Epithelial cell of esophagus (primary cell): ENCODE data around the gene SPTB.

Source experiments
- DNase-seq: peaks from one replicate; pipeline ENCODE4 v3.0.0; 2010; ENCODE audit warnings: low read depth
- H3K4me3 ChIP-seq: 2 replicates; pipeline ENCODE4 v1.5.1; 2011; ENCODE audit warnings: mild to moderate bottlenecking, low read length, control low read depth
- TF ChIP-seq, protein P1 (sequence below): IDR thresholded peaks from 2 replicates; pipeline ENCODE4 v1.5.1; 2011; ENCODE audit warnings: low read depth, mild to moderate bottlenecking, low read length, control low read depth, inconsistent platforms; ENCODE audit not compliant: insufficient read depth; ENCODE audit errors: missing control alignments

The SPTB gene

GRCh38 chr14:64910847-64911495 is 31.3 kb upstream of the SPTB start:
- TF ChIP-seq, protein P1, sequence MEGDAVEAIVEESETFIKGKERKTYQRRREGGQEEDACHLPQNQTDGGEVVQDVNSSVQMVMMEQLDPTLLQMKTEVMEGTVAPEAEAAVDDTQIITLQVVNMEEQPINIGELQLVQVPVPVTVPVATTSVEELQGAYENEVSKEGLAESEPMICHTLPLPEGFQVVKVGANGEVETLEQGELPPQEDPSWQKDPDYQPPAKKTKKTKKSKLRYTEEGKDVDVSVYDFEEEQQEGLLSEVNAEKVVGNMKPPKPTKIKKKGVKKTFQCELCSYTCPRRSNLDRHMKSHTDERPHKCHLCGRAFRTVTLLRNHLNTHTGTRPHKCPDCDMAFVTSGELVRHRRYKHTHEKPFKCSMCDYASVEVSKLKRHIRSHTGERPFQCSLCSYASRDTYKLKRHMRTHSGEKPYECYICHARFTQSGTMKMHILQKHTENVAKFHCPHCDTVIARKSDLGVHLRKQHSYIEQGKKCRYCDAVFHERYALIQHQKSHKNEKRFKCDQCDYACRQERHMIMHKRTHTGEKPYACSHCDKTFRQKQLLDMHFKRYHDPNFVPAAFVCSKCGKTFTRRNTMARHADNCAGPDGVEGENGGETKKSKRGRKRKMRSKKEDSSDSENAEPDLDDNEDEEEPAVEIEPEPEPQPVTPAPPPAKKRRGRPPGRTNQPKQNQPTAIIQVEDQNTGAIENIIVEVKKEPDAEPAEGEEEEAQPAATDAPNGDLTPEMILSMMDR = peak; percentile 78
- peak; percentile 52 for DNase-seq
- no peak overlapping the region for H3K4me3 ChIP-seq

DNA sequence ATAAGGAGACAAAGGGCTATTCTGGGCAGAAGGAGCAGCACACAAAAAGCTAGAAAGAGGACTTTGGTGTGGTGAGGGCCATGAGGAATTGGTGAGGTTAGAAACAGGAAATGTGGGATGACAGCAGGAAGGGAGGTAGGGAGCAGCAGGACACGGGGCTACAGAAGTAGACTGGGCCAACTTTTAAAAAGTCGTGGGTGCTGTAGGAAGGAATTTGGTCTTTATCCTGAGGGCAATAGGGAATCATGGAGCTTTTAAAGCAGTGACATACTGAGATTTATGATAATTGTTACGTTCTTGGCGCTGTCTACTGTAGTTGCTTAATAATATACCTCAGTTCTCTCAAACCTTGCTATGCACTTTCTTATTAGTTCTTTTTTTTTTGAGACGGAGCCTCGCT is 26.3 kb upstream of the SPTB start:
- TF ChIP-seq, protein P1 = no peak
- DNase-seq = no peak
- H3K4me3 ChIP-seq = no peak overlapping the region

DNA sequence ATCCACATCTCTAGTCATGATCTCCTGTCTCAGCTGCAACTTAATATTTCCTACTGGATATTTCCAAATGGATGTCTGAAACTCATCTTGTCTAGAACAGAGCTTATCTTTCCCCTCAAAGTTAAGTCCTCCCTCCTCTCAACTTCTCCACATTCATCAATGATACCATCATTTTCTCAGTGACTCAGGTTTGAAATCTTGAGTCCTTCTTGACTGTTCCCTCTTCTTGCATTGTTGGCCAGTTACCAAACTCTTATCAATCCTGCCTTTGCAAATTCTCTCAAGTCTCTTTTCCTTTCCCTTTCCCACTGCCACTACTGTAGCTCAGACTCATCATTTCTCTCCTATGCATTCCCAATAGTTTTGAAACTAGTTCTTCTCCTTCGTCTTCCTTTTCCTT is 20.3 kb upstream of the SPTB start:
- no peak overlapping the region for H3K4me3 ChIP-seq
- no peak for DNase-seq
- TF ChIP-seq, protein P1 = no peak

GRCh38 chr14:64891839-64892375 is 12.2 kb upstream of the SPTB start:
- peak; percentile 78 for DNase-seq
- H3K4me3 ChIP-seq = no peak overlapping the region
- TF ChIP-seq, protein P1 = peak; percentile 59

- no peak for DNase-seq
- H3K4me3 ChIP-seq = no peak overlapping the region
- TF ChIP-seq, protein P1 = no peak
Measured at GRCh38 chr14:64891173-64891838, 11.6 kb upstream of the SPTB start.

- no peak for DNase-seq
- H3K4me3 ChIP-seq = no peak overlapping the region
- TF ChIP-seq, protein P1 = no peak
Measured at GRCh38 chr14:64889352-64889751, 9.6 kb upstream of the SPTB start.
